ENCODE results near the gene ADCY5. TPM values are rescaled to one million over a fixed set of nuclear protein-coding genes. Genes with fewer than 3 reads are reported as not detected.

ADCY5 gene
- total RNA-seq, 2 donors from 2014 or later = 3.9 to 5.2 TPM

- Histone ChIP-seq H3K27me3 (ENCODE audit: control insufficient read depth, insufficient read depth, low read length, poor library complexity, severe bottlenecking) (no peaks in the 10 kb centered on the region), H3K9ac (ENCODE audit: extremely low read depth, low read length, poor library complexity, severe bottlenecking) (no peak overlapping the region), H3K4me3 (ENCODE audit: low read length) (no peak overlapping the region), H3K27ac (ENCODE audit: low read depth, low read length) (no peak overlapping the region), H3K36me3 (ENCODE audit: control insufficient read depth, insufficient read depth, low read length) (no peaks in the 10 kb centered on the region), H3K4me1 (ENCODE audit: control insufficient read depth, insufficient read depth, low read length) (no peaks in the 10 kb centered on the region), H3K9me3 (ENCODE audit: control insufficient read depth, low read length) (peaks cover 6% of the 10 kb centered on the region)
- Mint-ChIP-seq H3K27ac (no peak overlapping the region), H3K9me3 (no peaks in the 10 kb centered on the region), H3K36me3 (ENCODE audit: low read depth) (peaks cover 31% of the 10 kb centered on the region), H3K27me3 (ENCODE audit: insufficient read depth) (no peaks in the 10 kb centered on the region), H3K4me3 (no peak overlapping the region), H3K4me1 (no peaks in the 10 kb centered on the region)
- TF ChIP-seq CTCF (conservative IDR thresholded peaks at IDR 0.05) = no peak
- WGBS, 2 experiments (ENCODE audit: insufficient coverage in 1 of 2, insufficient read length in 1 of 2) = 89 to 90% methylated on average over 4 to 7 of the region's 7 CpGs
- no peak for DNase-seq
Observed at GRCh38 chr3:123296261-123296660, 152.6 kb downstream of the ADCY5 start.

- no peak overlapping the region for H3K4me3 Mint-ChIP-seq
- no peaks in the 10 kb centered on the region for H3K4me1 ChIP-seq (ENCODE audit: control insufficient read depth, insufficient read depth, low read length)
- no peaks in the 10 kb centered on the region for H3K9me3 Mint-ChIP-seq
- 88 to 100% methylated on average over 2 to 10 of the region's 11 CpGs for WGBS, 2 experiments (ENCODE audit: insufficient coverage in 1 of 2, insufficient read length in 1 of 2)
- DNase-seq = no peak
- H3K36me3 Mint-ChIP-seq (ENCODE audit: low read depth) = peaks cover 34% of the 10 kb centered on the region
- peaks cover 6% of the 10 kb centered on the region for H3K9me3 ChIP-seq (ENCODE audit: control insufficient read depth, low read length)
- TF ChIP-seq CTCF (conservative IDR thresholded peaks at IDR 0.05) = no peak
- H3K27ac ChIP-seq (ENCODE audit: low read depth, low read length) = no peak overlapping the region
- H3K4me1 Mint-ChIP-seq = no peaks in the 10 kb centered on the region
- H3K27ac Mint-ChIP-seq = no peak overlapping the region
- H3K9ac ChIP-seq (ENCODE audit: extremely low read depth, low read length, poor library complexity, severe bottlenecking) = no peak overlapping the region
- no peaks in the 10 kb centered on the region for H3K36me3 ChIP-seq (ENCODE audit: control insufficient read depth, insufficient read depth, low read length)
- H3K27me3 Mint-ChIP-seq (ENCODE audit: insufficient read depth) = no peaks in the 10 kb centered on the region
- no peaks in the 10 kb centered on the region for H3K27me3 ChIP-seq (ENCODE audit: control insufficient read depth, insufficient read depth, low read length, poor library complexity, severe bottlenecking)
- H3K4me3 ChIP-seq (ENCODE audit: low read length) = no peak overlapping the region
Observed at GRCh38 chr3:123295901-123296250, 153.0 kb downstream of the ADCY5 start.

- 82 to 91% methylated on average over 5 to 7 of the region's 7 CpGs for WGBS, 2 experiments (ENCODE audit: insufficient coverage in 1 of 2, insufficient read length in 1 of 2)
- no peak for DNase-seq
- Histone ChIP-seq H3K9me3 (ENCODE audit: control insufficient read depth, low read length) (peaks cover 6% of the 10 kb centered on the region), H3K27me3 (ENCODE audit: control insufficient read depth, insufficient read depth, low read length, poor library complexity, severe bottlenecking) (no peaks in the 10 kb centered on the region), H3K4me3 (ENCODE audit: low read length) (no peak overlapping the region), H3K36me3 (ENCODE audit: control insufficient read depth, insufficient read depth, low read length) (no peaks in the 10 kb centered on the region), H3K9ac (ENCODE audit: extremely low read depth, low read length, poor library complexity, severe bottlenecking) (no peak overlapping the region), H3K4me1 (ENCODE audit: control insufficient read depth, insufficient read depth, low read length) (no peaks in the 10 kb centered on the region), H3K27ac (ENCODE audit: low read depth, low read length) (no peak overlapping the region)
- Mint-ChIP-seq H3K4me1 (no peaks in the 10 kb centered on the region), H3K36me3 (ENCODE audit: low read depth) (peaks cover 39% of the 10 kb centered on the region), H3K9me3 (no peaks in the 10 kb centered on the region), H3K27ac (no peak overlapping the region), H3K4me3 (no peak overlapping the region), H3K27me3 (ENCODE audit: insufficient read depth) (no peaks in the 10 kb centered on the region)
- peak; percentile 37 for TF ChIP-seq CTCF (conservative IDR thresholded peaks at IDR 0.05)
Observed at GRCh38 chr3:123295171-123295900, 153.6 kb downstream of the ADCY5 start.
